GM21717 (cell line): ENCODE data around the gene ABHD5.
"Not testable (repeated sequence)": the region's sequence is repeated elsewhere in the genome, so short reads cannot be mapped to it uniquely, and the experiment has no call there.

Experiments
- ATAC-seq: cut with Tn5 transposase; IDR thresholded peaks from one replicate; pipeline ENCODE4 v1.9.1; 2021; ENCODE audit warnings: mild to moderate bottlenecking, moderate library complexity; ENCODE audit not compliant: unreplicated experiment

The ABHD5 gene

GRCh38 chr3:43690400-43691119 is at the start of gene ABHD5:
Gene ABHD5, plus strand, starts transcription at chr3:43690938. Its CDS starts 55 bp downstream, at chr3:43690993.
- peak; percentile 87 for ATAC-seq

GRCh38 chr3:43641306-43642114 is 49.2 kb upstream of the ABHD5 start:
- ATAC-seq, result no peak

- ATAC-seq, result no peak
These were observed 46.3 kb upstream of the ABHD5 start for GRCh38 chr3:43644443-43644842.

- ATAC-seq, result no peak
These were observed 43.2 kb upstream of the ABHD5 start for GRCh38 chr3:43647331-43648166.

GRCh38 chr3:43648957-43649356 is 41.8 kb upstream of the ABHD5 start:
- no peak for ATAC-seq

GRCh38 chr3:43649365-43649968 is 41.3 kb upstream of the ABHD5 start:
- ATAC-seq, result no peak

- no peak for ATAC-seq
These were observed 40.4 kb upstream of the ABHD5 start for GRCh38 chr3:43650345-43650744.

- not testable (repeated sequence) for ATAC-seq
These were observed 34.3 kb upstream of the ABHD5 start for GRCh38 chr3:43656390-43656789.

- ATAC-seq, result no peak
These were observed 31.4 kb upstream of the ABHD5 start for GRCh38 chr3:43659250-43659880.

GRCh38 chr3:43661376-43661775 is 29.4 kb upstream of the ABHD5 start:
- not testable (repeated sequence) for ATAC-seq

GRCh38 chr3:43665011-43665410 is 25.7 kb upstream of the ABHD5 start:
- not testable (repeated sequence) for ATAC-seq

GRCh38 chr3:43670635-43671522 is 19.9 kb upstream of the ABHD5 start:
- ATAC-seq, result no peak

- no peak for ATAC-seq
These were observed 16.2 kb upstream of the ABHD5 start for GRCh38 chr3:43674345-43675085.

GRCh38 chr3:43675593-43675992 is 15.1 kb upstream of the ABHD5 start:
- no peak for ATAC-seq

GRCh38 chr3:43676441-43676840 is 14.3 kb upstream of the ABHD5 start:
- ATAC-seq, result no peak

GRCh38 chr3:43678375-43678774 is 12.4 kb upstream of the ABHD5 start:
- not testable (repeated sequence) for ATAC-seq

- not testable (repeated sequence) for ATAC-seq
These were observed 11.8 kb upstream of the ABHD5 start for GRCh38 chr3:43678887-43679449.

GRCh38 chr3:43680857-43681256 is 9.9 kb upstream of the ABHD5 start:
- not testable (repeated sequence) for ATAC-seq
